Measurements from ENCODE around the gene TMEM30B.

The TMEM30B gene

GRCh38 chr14:61300209-61300608 is 19.1 kb upstream of the TMEM30B start:
- in situ Hi-C loops (cut with MboI; ENCODE audit: low sequenced_read_pairs, unreplicated experiment) = no loop called here
- no peak for TF ChIP-seq CTCF (IDR thresholded peaks at IDR 0.05; ENCODE audit: borderline replicate concordance, control extremely low read depth, extremely low read depth, insufficient read depth, missing control alignments)
- DNase-seq (ENCODE audit: low spot score) = no peak

- no peak for DNase-seq (ENCODE audit: low spot score)
- no peak for TF ChIP-seq CTCF (IDR thresholded peaks at IDR 0.05; ENCODE audit: borderline replicate concordance, control extremely low read depth, extremely low read depth, insufficient read depth, missing control alignments)
- in situ Hi-C loops (cut with MboI; ENCODE audit: low sequenced_read_pairs, unreplicated experiment) = loop anchor here (25.0 kb wide), 1 partner anchor 538 kb away; no protein-coding TSS in a partner anchor
Measured at GRCh38 chr14:61298824-61299223, 17.7 kb upstream of the TMEM30B start.

- no peak for TF ChIP-seq CTCF (IDR thresholded peaks at IDR 0.05; ENCODE audit: borderline replicate concordance, control extremely low read depth, extremely low read depth, insufficient read depth, missing control alignments)
- no peak for DNase-seq (ENCODE audit: low spot score)
- in situ Hi-C loops (cut with MboI; ENCODE audit: low sequenced_read_pairs, unreplicated experiment) = loop anchor here (25.0 kb wide), 1 partner anchor 540 kb away; no protein-coding TSS in a partner anchor
Measured at GRCh38 chr14:61297581-61297980, 16.4 kb upstream of the TMEM30B start.

- peak; percentile 45 for TF ChIP-seq CTCF (IDR thresholded peaks at IDR 0.05; ENCODE audit: borderline replicate concordance, control extremely low read depth, extremely low read depth, insufficient read depth, missing control alignments)
- DNase-seq (ENCODE audit: low spot score) = peak; percentile 54
- in situ Hi-C loops (cut with MboI; ENCODE audit: low sequenced_read_pairs, unreplicated experiment) = loop anchor here (25.0 kb wide), 1 partner anchor 540 kb away; no protein-coding TSS in a partner anchor
Measured at GRCh38 chr14:61296719-61297502, 15.8 kb upstream of the TMEM30B start.

GRCh38 chr14:61296151-61296550 is 15.0 kb upstream of the TMEM30B start:
- in situ Hi-C loops (cut with MboI; ENCODE audit: low sequenced_read_pairs, unreplicated experiment) = loop anchor here (25.0 kb wide), 1 partner anchor 541 kb away; no protein-coding TSS in a partner anchor
- DNase-seq (ENCODE audit: low spot score) = no peak
- no peak for TF ChIP-seq CTCF (IDR thresholded peaks at IDR 0.05; ENCODE audit: borderline replicate concordance, control extremely low read depth, extremely low read depth, insufficient read depth, missing control alignments)

GRCh38 chr14:61290701-61291100 is 9.6 kb upstream of the TMEM30B start:
- TF ChIP-seq CTCF (IDR thresholded peaks at IDR 0.05; ENCODE audit: borderline replicate concordance, control extremely low read depth, extremely low read depth, insufficient read depth, missing control alignments) = no peak
- in situ Hi-C loops (cut with MboI; ENCODE audit: low sequenced_read_pairs, unreplicated experiment) = loop anchor here (25.0 kb wide), 1 partner anchor 547 kb away; no protein-coding TSS in a partner anchor
- DNase-seq (ENCODE audit: low spot score) = no peak
